ENCODE results near the gene MIEF2. TPM values are rescaled to one million over a fixed set of nuclear protein-coding genes. Genes with fewer than 3 reads are reported as not detected.

Gene MIEF2
- total RNA-seq, 6 experiments from 2014 or later, result 5.9 to 10.6 (median 7.1) TPM

- Histone ChIP-seq H3K27me3 (no peaks in the 10 kb centered on the region), H3K4me1 (no peaks in the 10 kb centered on the region), H3K27ac (no peak overlapping the region), H3K9me3 (no peaks in the 10 kb centered on the region), H3K36me3 (no peaks in the 10 kb centered on the region), H3K4me3 (no peak overlapping the region)
- intact Hi-C loops (cut with DNase I), result no loop called here
- WGBS (ENCODE audit: insufficient coverage, low coverage, low lambda C conversion rate, missing lambda C conversion rate), result 33% methylated on average over 3 of the region's 20 CpGs
- no peak for TF ChIP-seq CTCF (IDR thresholded peaks at IDR 0.05)
- DNase-seq, result no peak
- ATAC-seq, result no peak
These were observed 23.0 kb upstream of the MIEF2 start for GRCh38 chr17:18237461-18237860.

- Histone ChIP-seq H3K4me1 (no peaks in the 10 kb centered on the region), H3K27ac (no peak overlapping the region), H3K27me3 (no peaks in the 10 kb centered on the region), H3K4me3 (no peak overlapping the region), H3K36me3 (no peaks in the 10 kb centered on the region), H3K9me3 (no peaks in the 10 kb centered on the region)
- ATAC-seq (no peak), DNase-seq (no peak)
- 50% methylated on average over 2 of the region's 18 CpGs for WGBS (ENCODE audit: insufficient coverage, low coverage, low lambda C conversion rate, missing lambda C conversion rate)
- intact Hi-C loops (cut with DNase I), result no loop called here
- TF ChIP-seq POLR2A (IDR thresholded peaks at IDR 0.05) (no peak), CTCF (IDR thresholded peaks at IDR 0.05) (no peak)
These were observed 22.2 kb upstream of the MIEF2 start for GRCh38 chr17:18238299-18238698.

GRCh38 chr17:18240449-18240848 lies 20.0 kb upstream of the MIEF2 start:
- Histone ChIP-seq H3K36me3 (peaks cover 0 to 9% (median 5%) of the 10 kb centered on the region in 4 donors), H3K4me3 (no peak overlapping the region), H3K27ac (no peak overlapping the region), H3K4me1 (no peaks in the 10 kb centered on the region), H3K9me3 (no peaks in the 10 kb centered on the region), H3K27me3 (no peaks in the 10 kb centered on the region)
- DNase-seq, result no peak
- no peak for ATAC-seq
- intact Hi-C loops (cut with DNase I), result no loop called here
- TF ChIP-seq CTCF (IDR thresholded peaks at IDR 0.05), result no peak
- no peak for TF ChIP-seq POLR2A (IDR thresholded peaks at IDR 0.05)
- 97% methylated on average over 10 of the region's 19 CpGs for WGBS (ENCODE audit: insufficient coverage, low coverage, low lambda C conversion rate, missing lambda C conversion rate)

- Histone ChIP-seq H3K27ac (no peak overlapping the region), H3K9me3 (no peaks in the 10 kb centered on the region), H3K4me1 (no peaks in the 10 kb centered on the region), H3K4me3 (no peak overlapping the region), H3K27me3 (no peaks in the 10 kb centered on the region), H3K36me3 (peaks cover 5 to 16% (median 12%) of the 10 kb centered on the region in 4 donors)
- WGBS (ENCODE audit: insufficient coverage, low coverage, low lambda C conversion rate, missing lambda C conversion rate), result 90% methylated on average over 4 of the region's 28 CpGs
- DNase-seq (no peak), ATAC-seq (no peak)
- TF ChIP-seq POLR2A (IDR thresholded peaks at IDR 0.05) (no peak), CTCF (IDR thresholded peaks at IDR 0.05) (no peak)
- intact Hi-C loops (cut with DNase I), result no loop called here
These were observed 19.1 kb upstream of the MIEF2 start for GRCh38 chr17:18241229-18241871.

All from right lobe of liver (tissue), 6 donors.